Right atrium auricular region (tissue), 2 donors: ENCODE data around the gene FAM237B. TPM values are rescaled to one million over a fixed set of nuclear protein-coding genes. Genes with fewer than 3 reads are reported as not detected.

Experiments used
- DNase-seq: peaks from one replicate; pipeline ENCODE4 v3.0.0-alpha.2; 2019; ENCODE audit warnings: low spot score
- H3K27ac ChIP-seq, 2 donors: fragments of 200-600 bp; sonication (generic); 1 replicate in 1 of 2; 2 replicates in 1 of 2; pipeline ENCODE4 v1.5.1; 2016 to 2019
- H3K27me3 ChIP-seq, 2 donors: fragments of 200-600 bp; sonication (generic); one replicate each; pipeline versions ENCODE4 v1.5.1 to v1.6.0; 2017 to 2019
- H3K36me3 ChIP-seq: fragments of 200-600 bp; sonication (generic); one replicate; pipeline ENCODE4 v1.5.1; 2016
- H3K4me1 ChIP-seq, 2 donors: fragments of 200-600 bp; sonication (generic); one replicate each; pipeline versions ENCODE4 v1.5.1 to v1.6.0; 2017 to 2019
- H3K4me3 ChIP-seq, 2 donors: fragments of 200-600 bp; sonication (generic); 1 replicate in 1 of 2; 2 replicates in 1 of 2; pipeline ENCODE4 v1.5.1; 2017 to 2019; ENCODE audit warnings: mild to moderate bottlenecking in 1 of 2, moderate library complexity in 1 of 2
- H3K9me3 ChIP-seq, 2 donors: fragments of 200-600 bp; sonication (generic); one replicate each; pipeline ENCODE4 v1.5.1; 2019
- CTCF ChIP-seq, 2 donors: fragments of 200-600 bp; sonication (generic); IDR thresholded peaks; one replicate each; pipeline ENCODE4 v1.5.1; 2019; ENCODE audit warnings: antibody characterized with exemption in 2 of 2
- total RNA-seq, 2 donors: library from RNA; depleted of rRNA; stranded (reverse); fragments of >200 nt; gene quantifications; one replicate each; pipeline ENCODE4 v1.1.0, GENCODE V29; 2016

FAM237B gene
- total RNA-seq, 2 donors from 2014 or later = not detected

- H3K27me3 ChIP-seq = peaks cover 0 to 2% of the 10 kb centered on the region in 2 donors
- peaks cover 0 to 9% of the 10 kb centered on the region in 2 donors for H3K4me1 ChIP-seq
- no peak overlapping the region for H3K4me3 ChIP-seq
- H3K36me3 ChIP-seq = no peaks in the 10 kb centered on the region
- H3K9me3 ChIP-seq = no peaks in the 10 kb centered on the region
- DNase-seq = no peak
- H3K27ac ChIP-seq = no peak overlapping the region
- TF ChIP-seq CTCF (IDR thresholded peaks at IDR 0.05) = no peak
Observed at GRCh38 chr7:90322837-90323236, 1.7 kb upstream of the FAM237B start.

- H3K4me3 ChIP-seq = peak overlapping the region in 1 of 2 donors; percentile 37
- H3K4me1 ChIP-seq = peaks cover 0 to 9% of the 10 kb centered on the region in 2 donors
- H3K27ac ChIP-seq = no peak overlapping the region
- no peaks in the 10 kb centered on the region for H3K9me3 ChIP-seq
- DNase-seq = no peak
- H3K27me3 ChIP-seq = peaks cover 0 to 2% of the 10 kb centered on the region in 2 donors
- no peaks in the 10 kb centered on the region for H3K36me3 ChIP-seq
- TF ChIP-seq CTCF (IDR thresholded peaks at IDR 0.05) = no peak
Observed at GRCh38 chr7:90320418-90320800, 695 bp downstream of the FAM237B start.

GRCh38 chr7:90320014-90320413, 1.1 kb downstream of the FAM237B start:
- H3K27ac ChIP-seq = no peak overlapping the region
- TF ChIP-seq CTCF (IDR thresholded peaks at IDR 0.05) = no peak
- peaks cover 0 to 2% of the 10 kb centered on the region in 2 donors for H3K27me3 ChIP-seq
- DNase-seq = no peak
- H3K36me3 ChIP-seq = no peaks in the 10 kb centered on the region
- no peaks in the 10 kb centered on the region for H3K9me3 ChIP-seq
- no peak overlapping the region for H3K4me3 ChIP-seq
- H3K4me1 ChIP-seq = peaks cover 0 to 9% of the 10 kb centered on the region in 2 donors

- Histone ChIP-seq H3K9me3 (no peaks in the 10 kb centered on the region), H3K36me3 (peaks cover 12% of the 10 kb centered on the region), H3K27me3 (no peaks in the 10 kb centered on the region), H3K4me3 (no peak overlapping the region), H3K27ac (no peak overlapping the region), H3K4me1 (no peaks in the 10 kb centered on the region)
- no peak for TF ChIP-seq CTCF (IDR thresholded peaks at IDR 0.05)
- DNase-seq = no peak
Observed at GRCh38 chr7:90313907-90314306, 7.2 kb downstream of the FAM237B start.

- Histone ChIP-seq H3K9me3 (no peaks in the 10 kb centered on the region), H3K4me1 (no peaks in the 10 kb centered on the region), H3K4me3 (no peak overlapping the region), H3K27me3 (no peaks in the 10 kb centered on the region), H3K36me3 (peaks cover 14% of the 10 kb centered on the region), H3K27ac (no peak overlapping the region)
- peak in 1 of 2 donors; percentile 38 for TF ChIP-seq CTCF (IDR thresholded peaks at IDR 0.05)
- no peak for DNase-seq
Observed at GRCh38 chr7:90312745-90313144, 8.4 kb downstream of the FAM237B start.

GRCh38 chr7:90311175-90311574, 9.9 kb downstream of the FAM237B start:
- H3K27ac ChIP-seq = no peak overlapping the region
- DNase-seq = no peak
- H3K4me1 ChIP-seq = no peaks in the 10 kb centered on the region
- H3K9me3 ChIP-seq = no peaks in the 10 kb centered on the region
- H3K27me3 ChIP-seq = no peaks in the 10 kb centered on the region
- peaks cover 18% of the 10 kb centered on the region for H3K36me3 ChIP-seq
- no peak overlapping the region for H3K4me3 ChIP-seq
- no peak for TF ChIP-seq CTCF (IDR thresholded peaks at IDR 0.05)
